ENCODE measurements around the gene SGMS1.

DNA sequence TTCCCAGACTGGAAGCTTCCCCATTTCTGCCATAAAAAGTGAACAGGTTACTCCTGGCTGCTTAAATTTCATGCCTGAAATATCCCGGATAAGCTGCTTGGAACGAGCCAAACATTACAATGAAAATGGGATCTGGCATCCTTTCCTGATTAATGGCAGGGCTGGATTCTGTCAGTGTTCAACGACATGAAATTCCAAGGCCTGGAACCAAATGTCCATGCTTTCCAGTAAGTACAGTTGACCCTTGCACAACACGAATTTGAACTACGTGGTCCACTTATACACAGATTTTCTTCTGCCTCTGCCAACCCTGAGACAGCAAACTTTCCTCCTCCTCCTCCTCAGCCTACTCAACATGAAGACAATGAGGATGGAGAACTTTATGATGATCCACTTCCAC, 65.4 kb downstream of the SGMS1 start:
- TF ChIP-seq ZNF274 (IDR thresholded peaks at IDR 0.05; ENCODE audit: low read depth, low read length) = no peak
- no peak for TF ChIP-seq YY1 (IDR thresholded peaks at IDR 0.05; ENCODE audit: insufficient read depth, insufficient read length)
- TF ChIP-seq SUZ12 (IDR thresholded peaks at IDR 0.05; ENCODE audit: extremely low read depth, insufficient read depth, insufficient read length) = no peak

Measured in NT2/D1 (cell line).